IMR-90 (cell line): ENCODE data around the gene GNAT1. TPM values are rescaled to one million over a fixed set of nuclear protein-coding genes. Genes with fewer than 3 reads are reported as not detected.

Experiments
- ATAC-seq: fragments of 200-7000 bp; cut with Tn5 transposase; 2 replicates; pipeline ENCODE4 v1.9.1; 2020; ENCODE audit warnings: low read depth, mild to moderate bottlenecking, moderate library complexity
- BruUV-seq: library from RNA; stranded (reverse); fragments of 400-500 nt; replicated peaks from 2 replicates; lab custom pipeline; 2021; lab: Mats Ljungman, UMichigan
- CTCF ChIA-PET: fragments of 300-600 bp; formaldehyde crosslinking; extraction: SDS; loops from one replicate; lab custom pipeline; 2021; ENCODE audit warnings: antibody characterized with exemption; lab: Yijun Ruan, JAX
- POLR2A ChIA-PET: fragments of 300-600 bp; sonication (Branson Sonifier 250); formaldehyde crosslinking; loops from one replicate; lab custom pipeline; 2022; ENCODE audit warnings: antibody characterized with exemption; ENCODE audit not compliant: unreplicated experiment; lab: Charles Lee
- DNase-seq: peaks from one replicate; pipeline ENCODE4 v3.0.0; 2013
- H2AFZ ChIP-seq: replicated peaks from 2 replicates; pipeline ENCODE3; 2013; ENCODE audit warnings: low read length, mild to moderate bottlenecking; ENCODE audit not compliant: poor library complexity
- H2AK5ac ChIP-seq: 2 replicates; pipeline ENCODE4 v1.6.1; 2013; ENCODE audit warnings: low read depth, low read length, inconsistent platforms
- H2AK9ac ChIP-seq: replicated peaks from 2 replicates; pipeline ENCODE3; 2013; ENCODE audit warnings: mild to moderate bottlenecking, low read depth, low read length, moderate library complexity; ENCODE audit not compliant: poor library complexity
- H2BK120ac ChIP-seq: 2 replicates; pipeline ENCODE4 v1.6.1; 2013; ENCODE audit warnings: low read depth, low read length, inconsistent platforms
- H2BK15ac ChIP-seq: 3 replicates; pipeline ENCODE4 v1.6.1; 2013; ENCODE audit warnings: low read depth, low read length, inconsistent platforms
- H2BK20ac ChIP-seq: 2 replicates; pipeline ENCODE4 v1.6.1; 2013; ENCODE audit warnings: low read depth, mild to moderate bottlenecking, inconsistent platforms, low read length, moderate library complexity
- H2BK5ac ChIP-seq: 2 replicates; pipeline ENCODE4 v1.6.1; 2013; ENCODE audit warnings: mild to moderate bottlenecking, low read depth, low read length, inconsistent platforms; ENCODE audit not compliant: poor library complexity, severe bottlenecking
- H3K14ac ChIP-seq: replicated peaks from 2 replicates; pipeline ENCODE4 v1.6.1; 2013; ENCODE audit warnings: low read depth, low read length, inconsistent platforms
- H3K18ac ChIP-seq: 2 replicates; pipeline ENCODE4 v1.6.1; 2013; ENCODE audit warnings: low read depth, low read length, control low read depth
- H3K23ac ChIP-seq: 2 replicates; pipeline ENCODE4 v1.6.1; 2013; ENCODE audit warnings: low read depth, low read length, inconsistent platforms
- H3K27ac ChIP-seq: 2 replicates; pipeline ENCODE4 v1.5.1; 2013; ENCODE audit warnings: mild to moderate bottlenecking, control low read depth, low read length; ENCODE audit not compliant: insufficient read depth
- H3K27me3 ChIP-seq: 2 replicates; pipeline ENCODE4 v1.6.1; 2013; ENCODE audit warnings: low read length; ENCODE audit not compliant: control insufficient read depth, insufficient read depth
- H3K36me3 ChIP-seq: 2 replicates; pipeline ENCODE4 v1.6.1; 2013; ENCODE audit warnings: low read length, mixed read lengths; ENCODE audit not compliant: control insufficient read depth, insufficient read depth
- H3K4ac ChIP-seq: 2 replicates; pipeline ENCODE4 v1.6.1; 2013; ENCODE audit warnings: low read depth, low read length, inconsistent platforms
- H3K4me1 ChIP-seq: 2 replicates; pipeline ENCODE4 v1.6.1; 2013; ENCODE audit warnings: low read length, mixed read lengths; ENCODE audit not compliant: control insufficient read depth, insufficient read depth
- H3K4me2 ChIP-seq: 2 replicates; pipeline ENCODE4 v1.6.1; 2013; ENCODE audit warnings: low read depth, mild to moderate bottlenecking, control low read depth, low read length, moderate library complexity
- H3K4me3 ChIP-seq: 2 replicates; pipeline ENCODE4 v1.5.1; 2013; ENCODE audit warnings: low read depth, mild to moderate bottlenecking, control low read depth, low read length, moderate library complexity; ENCODE audit not compliant: insufficient read depth
- H3K56ac ChIP-seq: 2 replicates; pipeline ENCODE4 v1.6.1; 2013; ENCODE audit warnings: low read length, inconsistent platforms; ENCODE audit not compliant: insufficient read depth; ENCODE audit errors: extremely low read depth
- H3K79me1 ChIP-seq, 2 experiments: 2 replicates each; pipeline ENCODE4 v1.6.1; 2013; ENCODE audit warnings: low read length in 2 of 2, inconsistent platforms in 1 of 2, low read depth in 1 of 2
- H3K9ac ChIP-seq: 2 replicates; pipeline ENCODE4 v1.6.1; 2013; ENCODE audit warnings: low read depth, low read length, control low read depth
- H3K9me1 ChIP-seq: 2 replicates; pipeline ENCODE4 v1.6.1; 2013; ENCODE audit warnings: low read length, inconsistent platforms; ENCODE audit not compliant: insufficient read depth
- H3K9me3 ChIP-seq: 2 replicates; pipeline ENCODE4 v1.6.1; 2013; ENCODE audit warnings: low read length; ENCODE audit not compliant: control insufficient read depth, insufficient read depth
- H4K20me1 ChIP-seq: 2 replicates; pipeline ENCODE4 v1.6.1; 2013; ENCODE audit warnings: low read length, inconsistent platforms; ENCODE audit not compliant: insufficient read depth
- H4K5ac ChIP-seq: 2 replicates; pipeline ENCODE4 v1.6.1; 2013; ENCODE audit warnings: mild to moderate bottlenecking, low read depth, low read length, control low read depth
- H4K8ac ChIP-seq, 2 experiments: 2 replicates each; pipeline ENCODE4 v1.6.1; 2013; ENCODE audit warnings: low read depth in 2 of 2, low read length in 2 of 2, control low read depth in 1 of 2, inconsistent platforms in 1 of 2
- H4K91ac ChIP-seq: 2 replicates; pipeline ENCODE4 v1.6.1; 2013; ENCODE audit warnings: low read depth, low read length, inconsistent platforms; ENCODE audit not compliant: insufficient read depth
- BHLHE40 ChIP-seq: fragments of 150-350 bp; IDR thresholded peaks from 2 replicates; pipeline ENCODE4 v1.6.1; 2016; ENCODE audit warnings: mild to moderate bottlenecking, low read depth, low read length
- CEBPB ChIP-seq: IDR thresholded peaks from 2 replicates; pipeline ENCODE4 v1.6.1; 2012; ENCODE audit warnings: low read depth, low read length, improper control_type of control experiment
- CHD1 ChIP-seq: IDR thresholded peaks from 2 replicates; pipeline ENCODE4 v1.6.1; 2012; ENCODE audit warnings: low read depth, low read length, improper control_type of control experiment
- CTCF ChIP-seq: conservative IDR thresholded peaks from 2 replicates; pipeline ENCODE4 v1.5.1; 2012; ENCODE audit warnings: mild to moderate bottlenecking, low read depth, low read length, improper control_type of control experiment
- ELK1 ChIP-seq: fragments of 150-350 bp; IDR thresholded peaks from 2 replicates; pipeline ENCODE4 v1.6.1; 2016; ENCODE audit warnings: low read depth, mild to moderate bottlenecking, low read length, moderate library complexity, borderline replicate concordance
- FOS ChIP-seq: fragments of 150-350 bp; IDR thresholded peaks from 2 replicates; pipeline ENCODE4 v1.6.1; 2016; ENCODE audit warnings: low read depth, low read length
- MAFK ChIP-seq: IDR thresholded peaks from 2 replicates; pipeline ENCODE4 v1.6.1; 2012; ENCODE audit warnings: low read depth, low read length, improper control_type of control experiment
- MAZ ChIP-seq: IDR thresholded peaks from 2 replicates; pipeline ENCODE4 v1.6.1; 2012; ENCODE audit warnings: low read depth, mild to moderate bottlenecking, low read length, improper control_type of control experiment, moderate library complexity, borderline replicate concordance
- MXI1 ChIP-seq: IDR thresholded peaks from 2 replicates; pipeline ENCODE4 v1.6.1; 2012; ENCODE audit warnings: low read depth, mild to moderate bottlenecking, low read length, moderate library complexity, borderline replicate concordance
- NFE2L2 ChIP-seq: fragments of 150-350 bp; IDR thresholded peaks from 2 replicates; pipeline ENCODE4 v1.6.1; 2016; ENCODE audit warnings: low read depth, mild to moderate bottlenecking, low read length
- POLR2A ChIP-seq: IDR thresholded peaks from 2 replicates; pipeline ENCODE4 v1.6.1; 2012; ENCODE audit warnings: mild to moderate bottlenecking, low read depth, low read length
- RAD21 ChIP-seq: IDR thresholded peaks from 2 replicates; pipeline ENCODE4 v1.6.1; 2012; ENCODE audit warnings: low read length, improper control_type of control experiment
- RCOR1 ChIP-seq: IDR thresholded peaks from 2 replicates; pipeline ENCODE4 v1.6.1; 2012; ENCODE audit warnings: mild to moderate bottlenecking, low read length, improper control_type of control experiment; ENCODE audit not compliant: insufficient replicate concordance
- RFX5 ChIP-seq: IDR thresholded peaks from 2 replicates; pipeline ENCODE4 v1.8.0; 2012; ENCODE audit warnings: low read depth, mild to moderate bottlenecking, low read length, moderate library complexity
- SMC3 ChIP-seq: fragments of 150-350 bp; IDR thresholded peaks from 2 replicates; pipeline ENCODE4 v1.6.1; 2016; ENCODE audit warnings: low read depth, mild to moderate bottlenecking, antibody characterized with exemption, low read length, moderate library complexity
- USF2 ChIP-seq: fragments of 150-350 bp; IDR thresholded peaks from 2 replicates; pipeline ENCODE4 v1.6.1; 2017; ENCODE audit warnings: mild to moderate bottlenecking, antibody characterized with exemption, low read length, low read depth
- WGBS, 2 experiments: methylation state at CpG; one replicate each; pipeline versions ENCODE4 v1.1.5 to v1.1.7; 2013; ENCODE audit warnings: missing lambda C conversion rate in 2 of 2; ENCODE audit not compliant: insufficient read length in 1 of 2; ENCODE audit errors: extremely low coverage in 2 of 2; 5-methylcytosine and 5-hydroxymethylcytosine counted together
- dilution Hi-C: fragments of 300-500 bp; cut with HindIII; formaldehyde crosslinking; loops from one replicate; pipeline ENCODE4 v1.14.3; 2018; ENCODE audit warnings: low sequenced_read_pairs; ENCODE audit not compliant: unreplicated experiment
- in situ Hi-C: fragments of 300-500 bp; cut with MboI; formaldehyde crosslinking; loops from 3 replicates; pipeline ENCODE4 v1.14.3; 2019; ENCODE audit warnings: low sequenced_read_pairs, inconsistent platforms, mixed read lengths
- intact Hi-C: fragments of 100-400 bp; cut with micrococcal nuclease; formaldehyde crosslinking; loops from 2 replicates; pipeline ENCODE4 v1.10.0; 2022
- polyA plus RNA-seq, 3 experiments: library from polyadenylated mRNA; depleted of rRNA; stranded (reverse); fragments of >200 nt; gene quantifications; 2 replicates each; pipeline ENCODE4 v1.2.3, GENCODE V29; 2012; ENCODE audit warnings: low replicate concordance in 1 of 3
- total RNA-seq: library from RNA; depleted of rRNA; stranded (reverse); fragments of >200 nt; gene quantifications from 2 replicates; pipeline ENCODE4 v1.2.3, GENCODE V29; 2012

The GNAT1 gene
- total and polyA plus RNA-seq, 2 of the 4 experiments (the other 2 are of a cell fraction): not detected

- Histone ChIP-seq H3K4me1 (no peaks in the 10 kb centered on the region), H2BK20ac (no peak overlapping the region), H4K20me1 (no peaks in the 10 kb centered on the region), H3K36me3 (peaks cover 32% of the 10 kb centered on the region), H3K14ac (no peak overlapping the region), H4K5ac (no peak overlapping the region), H2AK9ac (no peak overlapping the region), H2BK5ac (no peak overlapping the region), H2BK120ac (no peak overlapping the region), H3K79me1 (peaks cover 0 to under 1% of the 10 kb centered on the region in 2 experiments; a peak in 2 of 4 replicates), H3K18ac (no peak overlapping the region), H4K8ac (no peak overlapping the region), H2AFZ (no peak overlapping the region), H3K4me2 (no peak overlapping the region), H2AK5ac (no peak overlapping the region), H3K9ac (no peak overlapping the region), H3K27ac (no peak overlapping the region), H4K91ac (no peak overlapping the region), H3K9me1 (no peaks in the 10 kb centered on the region), H3K4me3 (no peak overlapping the region), H3K4ac (no peak overlapping the region), H3K9me3 (no peaks in the 10 kb centered on the region), H3K56ac (no peak overlapping the region), H2BK15ac (no peak overlapping the region), H3K23ac (no peak overlapping the region), H3K27me3 (no peaks in the 10 kb centered on the region)
- dilution Hi-C loops (no loop called here), intact Hi-C loops (no loop called here), in situ Hi-C loops (loop anchor here (5.0 kb wide), 1 partner anchor 57 kb away; no protein-coding TSS in a partner anchor)
- WGBS, 2 experiments: no CpG with 5 or more reads among the region's 2 CpGs
- TF ChIP-seq RCOR1 (no peak), SMC3 (no peak), NFE2L2 (no peak), CEBPB (no peak), CTCF (no peak), RAD21 (no peak), POLR2A (no peak), MXI1 (no peak), CHD1 (no peak), ELK1 (no peak), MAFK (no peak), MAZ (no peak), USF2 (no peak), BHLHE40 (no peak), RFX5 (no peak), FOS (no peak)
- ChIA-PET POLR2A (no interaction called here), CTCF (no interaction called here)
- DNase-seq (no peak), ATAC-seq (no peak)
- BruUV-seq: no TSS peak
These were observed 11.7 kb upstream of the GNAT1 start for GRCh38 chr3:50179710-50180109.
